Activated CD4-positive, alpha-beta memory T cell treated with anti-CD3 and anti-CD28 coated beads, Interleukin-2, amount 10 ng/mL, durations not matched to agents 7 days and 5 days (primary cell): ENCODE results near the gene SLC1A4. TPM values are rescaled to one million over a fixed set of nuclear protein-coding genes. Genes with fewer than 3 reads are reported as not detected.

Source experiments
- CTCF ChIA-PET: fragments of 350-600 bp; sonication (Branson Sonifier 250); formaldehyde crosslinking; loops from one replicate; lab custom pipeline; 2021; ENCODE audit warnings: antibody characterized with exemption, inconsistent platforms; lab: Charles Lee
- POLR2A ChIA-PET: fragments of 350-600 bp; sonication (Branson Sonifier 250); formaldehyde crosslinking; loops from one replicate; lab custom pipeline; 2021; ENCODE audit warnings: antibody characterized with exemption; lab: Charles Lee
- DNase-seq: peaks from one replicate; pipeline ENCODE4 v3.0.0-alpha.2; 2020
- H3K27ac Mint-ChIP-seq: one replicate; pipeline ENCODE4 v1.8.0; 2021; ENCODE audit warnings: mild to moderate bottlenecking, mixed read lengths
- H3K27me3 Mint-ChIP-seq: one replicate; pipeline ENCODE4 v1.8.0; 2021; ENCODE audit warnings: mixed read lengths
- H3K36me3 Mint-ChIP-seq: one replicate; pipeline ENCODE4 v1.8.0; 2021; ENCODE audit warnings: low read depth, mixed read lengths
- H3K4me1 Mint-ChIP-seq: one replicate; pipeline ENCODE4 v1.8.0; 2021; ENCODE audit warnings: mixed read lengths
- H3K4me3 Mint-ChIP-seq: one replicate; pipeline ENCODE4 v1.8.0; 2021; ENCODE audit warnings: mild to moderate bottlenecking, mixed read lengths
- H3K9me3 Mint-ChIP-seq: one replicate; pipeline ENCODE4 v1.8.0; 2021; ENCODE audit warnings: mixed read lengths
- total RNA-seq, 2 experiments: library from RNA; stranded (reverse); gene quantifications; one replicate each; pipeline ENCODE4 v1.2.3, GENCODE V29; 2021

The SLC1A4 gene
- total RNA-seq, 2 experiments from 2014 or later, result 75.1 to 79.7 TPM

GRCh38 chr2:64987001-64987955 lies 1.9 kb upstream of the SLC1A4 start:
- POLR2A ChIA-PET, result interaction anchor here (0.6 to 6.2 kb wide), 16 partner anchors 10 to 845 kb away, joined by 3 to 56 read pairs (median 4); partner anchors contain the start of genes ACTR2 and CEP68
- peaks cover 4% of the 10 kb centered on the region for H3K27me3 Mint-ChIP-seq
- H3K4me3 Mint-ChIP-seq, result peak overlapping the region; percentile 63
- peaks cover 67% of the 10 kb centered on the region for H3K4me1 Mint-ChIP-seq
- H3K9me3 Mint-ChIP-seq, result no peaks in the 10 kb centered on the region
- DNase-seq, result no peak
- H3K27ac Mint-ChIP-seq, result peak overlapping the region; percentile 64
- H3K36me3 Mint-ChIP-seq, result peaks cover 20% of the 10 kb centered on the region
- CTCF ChIA-PET, result interaction anchor here (0.6 to 2.3 kb wide), 10 partner anchors 8 to 335 kb away, joined by 3 to 17 read pairs (median 4); no protein-coding TSS in a partner anchor

GRCh38 chr2:64987956-64988419 lies 1.2 kb upstream of the SLC1A4 start:
- Mint-ChIP-seq H3K27me3 (peaks cover 4% of the 10 kb centered on the region), H3K36me3 (peaks cover 27% of the 10 kb centered on the region), H3K4me3 (peak overlapping the region; percentile 72), H3K9me3 (no peaks in the 10 kb centered on the region), H3K4me1 (peaks cover 67% of the 10 kb centered on the region), H3K27ac (peak overlapping the region; percentile 74)
- POLR2A ChIA-PET, result interaction anchor here (0.7 to 6.2 kb wide), 22 partner anchors 8 to 1146 kb away, joined by 3 to 56 read pairs (median 4); partner anchors contain the start of genes ACTR2, CEP68, RAB1A and UGP2
- CTCF ChIA-PET, result interaction anchor here (0.7 to 2.3 kb wide), 12 partner anchors 9 to 336 kb away, joined by 3 to 17 read pairs (median 4); partner anchors contain the start of genes CEP68 and RAB1A
- DNase-seq, result no peak

GRCh38 chr2:64988420-64989125 lies 626 bp upstream of the SLC1A4 start:
- Mint-ChIP-seq H3K9me3 (no peaks in the 10 kb centered on the region), H3K27me3 (peaks cover 4% of the 10 kb centered on the region), H3K36me3 (peaks cover 32% of the 10 kb centered on the region), H3K27ac (peak overlapping the region; percentile 74), H3K4me3 (peak overlapping the region; percentile 72), H3K4me1 (peaks cover 70% of the 10 kb centered on the region)
- peak; percentile 88 for DNase-seq
- ChIA-PET POLR2A (interaction anchor here (0.8 to 6.2 kb wide), 23 partner anchors 9 to 1147 kb away, joined by 3 to 56 read pairs (median 4); partner anchors contain the start of genes ACTR2, CEP68, RAB1A and UGP2), CTCF (interaction anchor here (0.7 to 2.3 kb wide), 14 partner anchors 9 to 336 kb away, joined by 3 to 17 read pairs (median 4); partner anchors contain the start of genes CEP68 and RAB1A)

- peak overlapping the region; percentile 94 for H3K4me3 Mint-ChIP-seq
- ChIA-PET POLR2A (interaction anchor here (0.7 to 6.2 kb wide), 13 partner anchors 8 to 237 kb away, joined by 3 to 56 read pairs (median 6); partner anchors contain the start of genes ACTR2, CEP68 and RAB1A), CTCF (interaction anchor here (1.1 to 2.3 kb wide), 9 partner anchors 8 to 383 kb away, joined by 3 to 17 read pairs (median 5); no protein-coding TSS in a partner anchor)
- peaks cover 4% of the 10 kb centered on the region for H3K27me3 Mint-ChIP-seq
- no peak for DNase-seq
- H3K27ac Mint-ChIP-seq, result peak overlapping the region; percentile 69
- no peaks in the 10 kb centered on the region for H3K9me3 Mint-ChIP-seq
- H3K36me3 Mint-ChIP-seq, result peaks cover 45% of the 10 kb centered on the region
- H3K4me1 Mint-ChIP-seq, result peaks cover 74% of the 10 kb centered on the region
These were observed 899 bp downstream of the SLC1A4 start for GRCh38 chr2:64989982-64990614.

- POLR2A ChIA-PET, result interaction anchor here (1.3 to 4.2 kb wide), 7 partner anchors 9 to 68 kb away, joined by 5 to 56 read pairs (median 6); partner anchors contain the start of gene CEP68
- DNase-seq, result no peak
- Mint-ChIP-seq H3K9me3 (no peaks in the 10 kb centered on the region), H3K36me3 (peaks cover 50% of the 10 kb centered on the region), H3K27ac (peak overlapping the region; percentile 37), H3K4me3 (peak overlapping the region; percentile 94), H3K27me3 (peaks cover 4% of the 10 kb centered on the region), H3K4me1 (peaks cover 70% of the 10 kb centered on the region)
- CTCF ChIA-PET, result interaction anchor here (0.7 to 1.9 kb wide), 8 partner anchors 9 to 384 kb away, joined by 3 to 8 read pairs (median 4); partner anchors contain the start of gene RAB1A
These were observed 1.7 kb downstream of the SLC1A4 start for GRCh38 chr2:64990876-64991275.

GRCh38 chr2:64992218-64992617 lies 3.0 kb downstream of the SLC1A4 start:
- Mint-ChIP-seq H3K36me3 (peaks cover 59% of the 10 kb centered on the region), H3K4me1 (peaks cover 64% of the 10 kb centered on the region), H3K27me3 (no peaks in the 10 kb centered on the region), H3K4me3 (peak overlapping the region; percentile 94), H3K9me3 (no peaks in the 10 kb centered on the region), H3K27ac (no peak overlapping the region)
- DNase-seq, result no peak
- POLR2A ChIA-PET, result interaction anchor here (1.2 to 1.8 kb wide), 2 partner anchors 46 to 74 kb away, joined by 3 to 5 read pairs; no protein-coding TSS in a partner anchor
- CTCF ChIA-PET, result interaction anchor here (0.7 to 1.9 kb wide), 9 partner anchors 13 to 137 kb away, joined by 3 to 6 read pairs (median 3); partner anchors contain the start of gene RAB1A

GRCh38 chr2:64992990-64993389 lies 3.8 kb downstream of the SLC1A4 start:
- CTCF ChIA-PET, result interaction anchor here (0.6 to 1.7 kb wide), 7 partner anchors 14 to 170 kb away, joined by 3 to 6 read pairs (median 3); partner anchors contain the start of gene RAB1A
- Mint-ChIP-seq H3K27me3 (no peaks in the 10 kb centered on the region), H3K36me3 (peaks cover 63% of the 10 kb centered on the region), H3K9me3 (no peaks in the 10 kb centered on the region), H3K27ac (no peak overlapping the region), H3K4me3 (peak overlapping the region; percentile 94), H3K4me1 (peaks cover 59% of the 10 kb centered on the region)
- no peak for DNase-seq
- POLR2A ChIA-PET, result interaction anchor here (0.6 to 1.8 kb wide), 5 partner anchors 45 to 75 kb away, joined by 3 to 5 read pairs (median 3); no protein-coding TSS in a partner anchor

- no peak overlapping the region for H3K27ac Mint-ChIP-seq
- no peaks in the 10 kb centered on the region for H3K9me3 Mint-ChIP-seq
- DNase-seq, result no peak
- H3K4me3 Mint-ChIP-seq, result no peak overlapping the region
- peaks cover 70% of the 10 kb centered on the region for H3K36me3 Mint-ChIP-seq
- H3K4me1 Mint-ChIP-seq, result peaks cover 65% of the 10 kb centered on the region
- ChIA-PET CTCF (interaction anchor here (2.8 kb wide), 1 partner anchor 77 kb away, joined by 17 read pairs; no protein-coding TSS in a partner anchor), POLR2A (no interaction called here)
- no peaks in the 10 kb centered on the region for H3K27me3 Mint-ChIP-seq
These were observed 5.8 kb downstream of the SLC1A4 start for GRCh38 chr2:64995041-64995440.

GRCh38 chr2:64996871-64997307 lies 7.7 kb downstream of the SLC1A4 start:
- no peaks in the 10 kb centered on the region for H3K9me3 Mint-ChIP-seq
- H3K27ac Mint-ChIP-seq, result no peak overlapping the region
- H3K36me3 Mint-ChIP-seq, result peaks cover 66% of the 10 kb centered on the region
- no peaks in the 10 kb centered on the region for H3K27me3 Mint-ChIP-seq
- DNase-seq, result no peak
- peaks cover 53% of the 10 kb centered on the region for H3K4me1 Mint-ChIP-seq
- H3K4me3 Mint-ChIP-seq, result no peak overlapping the region
- ChIA-PET POLR2A (no interaction called here), CTCF (interaction anchor here (1.1 to 2.8 kb wide), 2 partner anchors 17 to 79 kb away, joined by 4 to 17 read pairs; no protein-coding TSS in a partner anchor)

GRCh38 chr2:64998658-64999061 lies 9.5 kb downstream of the SLC1A4 start:
- peaks cover 60% of the 10 kb centered on the region for H3K36me3 Mint-ChIP-seq
- POLR2A ChIA-PET, result interaction anchor here (1.0 to 2.5 kb wide), 2 partner anchors 9 to 11 kb away, joined by 4 to 6 read pairs; no protein-coding TSS in a partner anchor
- H3K27ac Mint-ChIP-seq, result no peak overlapping the region
- no peaks in the 10 kb centered on the region for H3K9me3 Mint-ChIP-seq
- peaks cover 36% of the 10 kb centered on the region for H3K4me1 Mint-ChIP-seq
- DNase-seq, result no peak
- CTCF ChIA-PET, result interaction anchor here (2.0 kb wide), 1 partner anchor 81 kb away, joined by 5 read pairs; no protein-coding TSS in a partner anchor
- no peak overlapping the region for H3K4me3 Mint-ChIP-seq
- no peaks in the 10 kb centered on the region for H3K27me3 Mint-ChIP-seq

GRCh38 chr2:64999754-65000153 lies 10.6 kb downstream of the SLC1A4 start:
- POLR2A ChIA-PET, result interaction anchor here (1.5 to 2.5 kb wide), 2 partner anchors 10 to 17 kb away, joined by 3 to 6 read pairs; no protein-coding TSS in a partner anchor
- no peak for DNase-seq
- no peak overlapping the region for H3K27ac Mint-ChIP-seq
- H3K4me3 Mint-ChIP-seq, result no peak overlapping the region
- no peaks in the 10 kb centered on the region for H3K9me3 Mint-ChIP-seq
- H3K36me3 Mint-ChIP-seq, result peaks cover 56% of the 10 kb centered on the region
- peaks cover 26% of the 10 kb centered on the region for H3K4me1 Mint-ChIP-seq
- no peaks in the 10 kb centered on the region for H3K27me3 Mint-ChIP-seq
- CTCF ChIA-PET, result interaction anchor here (0.6 to 2.0 kb wide), 2 partner anchors 48 to 82 kb away, joined by 4 to 5 read pairs; no protein-coding TSS in a partner anchor
